Fibroblast of pulmonary artery (primary cell): ENCODE results near the gene EEF1B2.

ENCODE experiments used
- DNase-seq: peaks from one replicate; pipeline ENCODE4 v3.0.0-alpha.2; 2010; ENCODE audit warnings: low read depth
- H3K4me3 ChIP-seq: replicated peaks from 2 replicates; pipeline ENCODE4 v1.5.1; 2011; ENCODE audit warnings: low read depth, mild to moderate bottlenecking, control low read depth, low read length, moderate library complexity
- TF ChIP-seq, protein P1 (sequence below): IDR thresholded peaks from 2 replicates; pipeline ENCODE4 v1.5.1; 2011; ENCODE audit warnings: mild to moderate bottlenecking, control low read depth, low read length, inconsistent platforms; ENCODE audit errors: missing control alignments

The EEF1B2 gene

DNA sequence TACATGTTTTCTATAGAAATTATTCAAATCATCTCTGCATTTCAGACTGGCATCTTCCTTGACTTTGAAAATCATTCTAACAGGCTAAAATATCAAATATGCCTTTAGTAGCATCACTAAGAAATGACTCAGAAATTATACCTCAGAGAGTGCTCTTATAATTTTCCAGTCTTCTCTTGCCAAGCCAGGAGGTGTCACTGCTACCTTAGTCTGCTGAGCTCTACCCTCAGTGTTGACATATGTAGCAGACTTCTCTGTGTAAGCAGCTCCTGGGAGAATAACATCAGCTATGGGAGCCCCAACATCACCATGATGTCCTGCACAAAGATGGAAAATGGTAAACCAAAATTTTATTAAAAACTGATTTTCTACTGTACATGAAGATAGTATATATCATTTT is 32.0 kb upstream of the EEF1B2 start:
- no peak for DNase-seq
- no peak overlapping the region for H3K4me3 ChIP-seq
- TF ChIP-seq, protein P1, sequence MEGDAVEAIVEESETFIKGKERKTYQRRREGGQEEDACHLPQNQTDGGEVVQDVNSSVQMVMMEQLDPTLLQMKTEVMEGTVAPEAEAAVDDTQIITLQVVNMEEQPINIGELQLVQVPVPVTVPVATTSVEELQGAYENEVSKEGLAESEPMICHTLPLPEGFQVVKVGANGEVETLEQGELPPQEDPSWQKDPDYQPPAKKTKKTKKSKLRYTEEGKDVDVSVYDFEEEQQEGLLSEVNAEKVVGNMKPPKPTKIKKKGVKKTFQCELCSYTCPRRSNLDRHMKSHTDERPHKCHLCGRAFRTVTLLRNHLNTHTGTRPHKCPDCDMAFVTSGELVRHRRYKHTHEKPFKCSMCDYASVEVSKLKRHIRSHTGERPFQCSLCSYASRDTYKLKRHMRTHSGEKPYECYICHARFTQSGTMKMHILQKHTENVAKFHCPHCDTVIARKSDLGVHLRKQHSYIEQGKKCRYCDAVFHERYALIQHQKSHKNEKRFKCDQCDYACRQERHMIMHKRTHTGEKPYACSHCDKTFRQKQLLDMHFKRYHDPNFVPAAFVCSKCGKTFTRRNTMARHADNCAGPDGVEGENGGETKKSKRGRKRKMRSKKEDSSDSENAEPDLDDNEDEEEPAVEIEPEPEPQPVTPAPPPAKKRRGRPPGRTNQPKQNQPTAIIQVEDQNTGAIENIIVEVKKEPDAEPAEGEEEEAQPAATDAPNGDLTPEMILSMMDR = no peak

GRCh38 chr2:206143451-206143850 is 16.2 kb upstream of the EEF1B2 start:
- DNase-seq = no peak
- TF ChIP-seq, protein P1 = no peak

GRCh38 chr2:206144383-206144782 is 15.3 kb upstream of the EEF1B2 start:
- H3K4me3 ChIP-seq = no peak overlapping the region
- no peak for DNase-seq
- TF ChIP-seq, protein P1 = no peak

More at GRCh38 chr2:206143451-206143850, 16.2 kb upstream of the EEF1B2 start:
- no peak overlapping the region for H3K4me3 ChIP-seq

- no peak for DNase-seq
- TF ChIP-seq, protein P1 = no peak
- no peak overlapping the region for H3K4me3 ChIP-seq
These were observed 14.0 kb upstream of the EEF1B2 start for GRCh38 chr2:206145665-206146064.

- DNase-seq = no peak
- TF ChIP-seq, protein P1 = no peak
- H3K4me3 ChIP-seq = no peak overlapping the region
These were observed 10.4 kb upstream of the EEF1B2 start for GRCh38 chr2:206149330-206149729.

- TF ChIP-seq, protein P1 = no peak
- DNase-seq = no peak
- H3K4me3 ChIP-seq = no peak overlapping the region
These were observed 9.5 kb upstream of the EEF1B2 start for GRCh38 chr2:206150168-206150567.

GRCh38 chr2:206150631-206151030 is 9.1 kb upstream of the EEF1B2 start:
- TF ChIP-seq, protein P1 = no peak
- H3K4me3 ChIP-seq = no peak overlapping the region

More at GRCh38 chr2:206150631-206151030, 9.1 kb upstream of the EEF1B2 start:
- DNase-seq = no peak
